ENCODE data around the gene SHANK3. TPM values are rescaled to one million over a fixed set of nuclear protein-coding genes. Genes with fewer than 3 reads are reported as not detected.

Gene SHANK3
- total RNA-seq, 2 experiments from 2014 or later = 0.02 to 0.04 TPM

- POLR2A ChIA-PET = no interaction called here
- H3K9me3 Mint-ChIP-seq = no peaks in the 10 kb centered on the region
- no peaks in the 10 kb centered on the region for H3K36me3 Mint-ChIP-seq (ENCODE audit: low read depth)
- H3K27me3 Mint-ChIP-seq = no peaks in the 10 kb centered on the region
- H3K4me1 Mint-ChIP-seq = no peaks in the 10 kb centered on the region
- H3K27ac Mint-ChIP-seq = no peak overlapping the region
- H3K4me3 Mint-ChIP-seq = no peak overlapping the region
- DNase-seq = no peak
- CTCF ChIA-PET = interaction anchor here (0.6 to 1.3 kb wide), 3 partner anchors 11 to 18 kb away, joined by 3 to 5 read pairs (median 3); no protein-coding TSS in a partner anchor
Observed at GRCh38 chr22:50720301-50721256, 48.0 kb downstream of the SHANK3 start.

DNA sequence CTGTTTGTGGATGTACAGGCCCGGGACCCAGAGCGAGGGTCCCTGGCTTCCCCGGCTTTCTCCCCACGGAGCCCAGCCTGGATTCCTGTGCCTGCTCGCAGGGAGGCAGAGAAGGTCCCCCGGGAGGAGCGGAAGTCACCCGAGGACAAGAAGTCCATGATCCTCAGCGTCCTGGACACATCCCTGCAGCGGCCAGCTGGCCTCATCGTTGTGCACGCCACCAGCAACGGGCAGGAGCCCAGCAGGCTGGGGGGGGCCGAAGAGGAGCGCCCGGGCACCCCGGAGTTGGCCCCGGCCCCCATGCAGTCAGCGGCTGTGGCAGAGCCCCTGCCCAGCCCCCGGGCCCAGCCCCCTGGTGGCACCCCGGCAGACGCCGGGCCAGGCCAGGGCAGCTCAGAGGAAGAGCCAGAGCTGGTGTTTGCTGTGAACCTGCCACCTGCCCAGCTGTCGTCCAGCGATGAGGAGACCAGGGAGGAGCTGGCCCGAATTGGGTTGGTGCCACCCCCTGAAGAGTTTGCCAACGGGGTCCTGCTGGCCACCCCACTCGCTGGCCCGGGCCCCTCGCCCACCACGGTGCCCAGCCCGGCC, 48.7 kb downstream of the SHANK3 start:
- H3K4me3 Mint-ChIP-seq = no peak overlapping the region
- H3K4me1 Mint-ChIP-seq = no peaks in the 10 kb centered on the region
- CTCF ChIA-PET = interaction anchor here (0.6 to 1.3 kb wide), 3 partner anchors 10 to 19 kb away, joined by 3 to 5 read pairs (median 3); no protein-coding TSS in a partner anchor
- DNase-seq = no peak
- no peaks in the 10 kb centered on the region for H3K36me3 Mint-ChIP-seq (ENCODE audit: low read depth)
- H3K27ac Mint-ChIP-seq = no peak overlapping the region
- H3K27me3 Mint-ChIP-seq = no peaks in the 10 kb centered on the region
- POLR2A ChIA-PET = no interaction called here
- no peaks in the 10 kb centered on the region for H3K9me3 Mint-ChIP-seq

DNA sequence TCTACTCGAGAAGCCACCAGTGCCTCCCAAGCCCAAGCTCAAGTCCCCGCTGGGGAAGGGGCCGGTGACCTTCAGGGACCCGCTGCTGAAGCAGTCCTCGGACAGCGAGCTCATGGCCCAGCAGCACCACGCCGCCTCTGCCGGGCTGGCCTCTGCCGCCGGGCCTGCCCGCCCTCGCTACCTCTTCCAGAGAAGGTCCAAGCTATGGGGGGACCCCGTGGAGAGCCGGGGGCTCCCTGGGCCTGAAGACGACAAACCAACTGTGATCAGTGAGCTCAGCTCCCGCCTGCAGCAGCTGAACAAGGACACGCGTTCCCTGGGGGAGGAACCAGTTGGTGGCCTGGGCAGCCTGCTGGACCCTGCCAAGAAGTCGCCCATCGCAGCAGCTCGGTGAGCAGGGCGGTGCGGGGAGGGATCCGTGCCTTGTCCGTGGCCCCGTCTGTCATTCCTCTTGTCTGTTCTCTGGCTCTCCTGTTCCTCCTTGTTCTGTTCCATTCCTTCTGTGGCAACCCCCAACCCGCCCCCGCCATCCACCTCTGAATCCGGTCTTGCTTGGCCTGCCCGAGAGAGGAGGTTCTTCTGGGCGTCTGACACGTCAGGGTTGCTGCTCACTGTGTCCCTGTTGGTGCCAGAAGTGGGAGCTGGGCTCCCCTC, 49.6 kb downstream of the SHANK3 start:
- Mint-ChIP-seq H3K36me3 (ENCODE audit: low read depth) (no peaks in the 10 kb centered on the region), H3K9me3 (no peaks in the 10 kb centered on the region), H3K27ac (no peak overlapping the region), H3K4me3 (no peak overlapping the region), H3K27me3 (no peaks in the 10 kb centered on the region), H3K4me1 (no peaks in the 10 kb centered on the region)
- CTCF ChIA-PET = interaction anchor here (1.3 kb wide), 1 partner anchor 10 kb away, joined by 5 read pairs; no protein-coding TSS in a partner anchor
- no peak for DNase-seq
- POLR2A ChIA-PET = no interaction called here

Other genes with a start within 250 kb of the SHANK3 start
- 100 to 1,000 TPM; 211 to 224 TPM for gene SBF1, start 197.8 kb upstream of the SHANK3 start, total RNA-seq
- 1 to 10 TPM; 3.7 to 4.1 TPM for gene ADM2, start 191.3 kb upstream of the SHANK3 start, total RNA-seq
- under 1 TPM in 1 of 2 experiments, not detected in 1; 0.23 TPM for gene MIOX, start 186.0 kb upstream of the SHANK3 start, total RNA-seq
- gene LMF2, start 165.1 kb upstream of the SHANK3 start, total RNA-seq = 100 to 1,000 TPM; 130 to 139 TPM
- 100 to 1,000 TPM; 110 to 133 TPM for gene NCAPH2, start 164.6 kb upstream of the SHANK3 start, total RNA-seq
- 10 to 100 TPM in 1 of 2 experiments, 1 to 10 TPM in 1; 2.8 to 10.5 TPM for gene SCO2, start 147.2 kb upstream of the SHANK3 start, total RNA-seq
- 100 to 1,000 TPM in 1 of 2 experiments, 10 to 100 TPM in 1; 92.2 to 126 TPM for gene TYMP, start 142.8 kb upstream of the SHANK3 start, total RNA-seq
- gene KLHDC7B, start 126.9 kb upstream of the SHANK3 start, total RNA-seq = 10 to 100 TPM; 15.6 to 16.0 TPM
- under 1 TPM in 1 of 2 experiments, not detected in 1; 0.87 TPM for gene SYCE3, start 109.9 kb upstream of the SHANK3 start, total RNA-seq
- gene CPT1B, start 94.4 kb upstream of the SHANK3 start, total RNA-seq = 100 to 1,000 TPM; 107 to 113 TPM
- gene CHKB, start 90.0 kb upstream of the SHANK3 start, total RNA-seq = 100 to 1,000 TPM; 140 to 142 TPM
- gene MAPK8IP2, start 72.0 kb upstream of the SHANK3 start, total RNA-seq = under 1 TPM; 0.29 to 0.37 TPM
- 10 to 100 TPM; 64.2 to 66.5 TPM for gene ARSA, start 44.7 kb upstream of the SHANK3 start, total RNA-seq
- gene ACR, start 65.4 kb downstream of the SHANK3 start, total RNA-seq = not detected
- gene RABL2B, start 110.8 kb downstream of the SHANK3 start, total RNA-seq = 10 to 100 TPM; 28.2 to 29.0 TPM